Left lung (tissue), 10 donors: Measurements from ENCODE around the gene PNPLA2. TPM values are rescaled to one million over a fixed set of nuclear protein-coding genes. Genes with fewer than 3 reads are reported as not detected.

Experiments used
- ATAC-seq: fragments of 200-7000 bp; cut with Tn5 transposase; one replicate; pipeline ENCODE4 v1.9.1; 2020; ENCODE audit warnings: moderate library complexity
- DNase-seq, 4 donors: peaks; one replicate each; pipeline ENCODE4 v3.0.0-alpha.2; 2013 to 2020
- H3K27ac ChIP-seq, 2 donors: fragments of 200-600 bp; sonication (generic) in 1 of 2; one replicate each; pipeline versions ENCODE4 v1.5.0 to v1.8.0; 2020 to 2021
- H3K27me3 ChIP-seq, 2 donors: fragments of 200-600 bp; sonication (generic) in 1 of 2; one replicate each; pipeline versions ENCODE4 v1.5.0 to v1.8.0; 2020 to 2021
- H3K36me3 ChIP-seq, 2 donors: fragments of 200-600 bp; sonication (generic) in 1 of 2; one replicate each; pipeline versions ENCODE4 v1.5.0 to v1.8.0; 2020 to 2021
- H3K4me1 ChIP-seq, 2 donors: fragments of 200-600 bp; one replicate each; pipeline ENCODE4 v1.8.0; 2021
- H3K4me3 ChIP-seq, 2 donors: fragments of 200-600 bp; sonication (generic) in 1 of 2; one replicate each; pipeline versions ENCODE4 v1.5.0 to v1.8.0; 2020 to 2021; ENCODE audit warnings: mild to moderate bottlenecking in 1 of 2
- H3K9me3 ChIP-seq, 2 donors: fragments of 200-600 bp; sonication (generic) in 1 of 2; one replicate each; pipeline versions ENCODE4 v1.5.0 to v1.8.0; 2020 to 2021
- CTCF ChIP-seq, 2 donors: fragments of 200-600 bp; sonication (generic) in 1 of 2; IDR thresholded peaks; one replicate each; pipeline versions ENCODE4 v1.5.0 to v1.8.0; 2021; ENCODE audit warnings: antibody characterized with exemption in 2 of 2
- intact Hi-C, 2 donors: fragments of 100-400 bp; cut with DNase I; formaldehyde crosslinking; loops; one replicate each; pipeline versions ENCODE4 v1.11.2 to v1.14.2; 2022
- polyA plus RNA-seq, 6 donors: library from polyadenylated mRNA; unstranded; fragments of 120-200 nt; gene quantifications; one replicate each; pipeline ENCODE4 v1.2.1, GENCODE V29; 2013; ENCODE audit not compliant: insufficient read length in 6 of 6
- total RNA-seq, 2 donors: library from RNA; stranded (reverse); fragmentation: NEBNext Ultra II Directional; extraction: Animal tissue kit (Norgen Biotek cat#: 25700); gene quantifications; one replicate each; pipeline ENCODE4 v1.2.1, GENCODE V29; 2021
- donor health status: DM: no; HTN: yes; CAD: no.
- donor health status: DM: no; HTN: no; CAD: no.

PNPLA2 gene
- total and polyA plus RNA-seq, 8 donors = 29.9 to 128 (median 40.4) TPM

GRCh38 chr11:868802-869201, 50.1 kb downstream of the PNPLA2 start:
- Histone ChIP-seq H3K27ac (no peak overlapping the region), H3K27me3 (no peaks in the 10 kb centered on the region), H3K4me3 (no peak overlapping the region), H3K9me3 (no peaks in the 10 kb centered on the region), H3K36me3 (peaks cover 0 to 30% of the 10 kb centered on the region in 2 donors), H3K4me1 (no peaks in the 10 kb centered on the region)
- no peak for ATAC-seq
- no peak for TF ChIP-seq CTCF (IDR thresholded peaks at IDR 0.05)
- no peak for DNase-seq
- intact Hi-C loops = no loop called here

GRCh38 chr11:869399-870126, 50.8 kb downstream of the PNPLA2 start:
- intact Hi-C loops = no loop called here
- DNase-seq = no peak
- H3K27me3 ChIP-seq = no peaks in the 10 kb centered on the region
- no peak for TF ChIP-seq CTCF (IDR thresholded peaks at IDR 0.05)
- no peak overlapping the region for H3K27ac ChIP-seq
- peaks cover 0 to 24% of the 10 kb centered on the region in 2 donors for H3K36me3 ChIP-seq
- no peaks in the 10 kb centered on the region for H3K4me1 ChIP-seq
- H3K9me3 ChIP-seq = no peaks in the 10 kb centered on the region
- no peak for ATAC-seq
- no peak overlapping the region for H3K4me3 ChIP-seq

- H3K4me1 ChIP-seq = no peaks in the 10 kb centered on the region
- TF ChIP-seq CTCF (IDR thresholded peaks at IDR 0.05) = no peak
- no peak overlapping the region for H3K27ac ChIP-seq
- ATAC-seq (no peak), DNase-seq (no peak)
- H3K36me3 ChIP-seq = peaks cover 0 to 21% of the 10 kb centered on the region in 2 donors
- H3K9me3 ChIP-seq = no peaks in the 10 kb centered on the region
- no peak overlapping the region for H3K4me3 ChIP-seq
- intact Hi-C loops = no loop called here
- H3K27me3 ChIP-seq = no peaks in the 10 kb centered on the region
Measured at GRCh38 chr11:870127-870413, 51.4 kb downstream of the PNPLA2 start.

- intact Hi-C loops = no loop called here
- Histone ChIP-seq H3K36me3 (peaks cover 0 to 18% of the 10 kb centered on the region in 2 donors), H3K9me3 (no peaks in the 10 kb centered on the region), H3K27me3 (no peaks in the 10 kb centered on the region), H3K27ac (no peak overlapping the region), H3K4me3 (no peak overlapping the region), H3K4me1 (no peaks in the 10 kb centered on the region)
- ATAC-seq (no peak), DNase-seq (no peak)
- TF ChIP-seq CTCF (IDR thresholded peaks at IDR 0.05) = no peak
Measured at GRCh38 chr11:870418-870817, 51.7 kb downstream of the PNPLA2 start.

- Histone ChIP-seq H3K27me3 (no peaks in the 10 kb centered on the region), H3K4me3 (no peak overlapping the region), H3K9me3 (no peaks in the 10 kb centered on the region), H3K36me3 (peaks cover 0 to 7% of the 10 kb centered on the region in 2 donors), H3K4me1 (no peaks in the 10 kb centered on the region), H3K27ac (no peak overlapping the region)
- intact Hi-C loops = no loop called here
- no peak for DNase-seq
- TF ChIP-seq CTCF (IDR thresholded peaks at IDR 0.05) = no peak
- no peak for ATAC-seq
Measured at GRCh38 chr11:871472-871871, 52.8 kb downstream of the PNPLA2 start.
